ENCODE measurements around the gene GAGE12J. TPM values are rescaled to one million over a fixed set of nuclear protein-coding genes. Genes with fewer than 3 reads are reported as not detected.
"Not testable (repeated sequence)": the region's sequence is repeated elsewhere in the genome, so short reads cannot be mapped to it uniquely, and the experiment has no call there.

The GAGE12J gene
- polyA plus RNA-seq, 3 donors: not detected

GRCh38 chrX:49309401-49309981 is 12.3 kb upstream of the GAGE12J start:
- peak in 2 of 3 donors; percentile 10 to 30 for DNase-seq (ENCODE audit: low read depth in 3 of 3, low spot score in 2 of 3)

DNA sequence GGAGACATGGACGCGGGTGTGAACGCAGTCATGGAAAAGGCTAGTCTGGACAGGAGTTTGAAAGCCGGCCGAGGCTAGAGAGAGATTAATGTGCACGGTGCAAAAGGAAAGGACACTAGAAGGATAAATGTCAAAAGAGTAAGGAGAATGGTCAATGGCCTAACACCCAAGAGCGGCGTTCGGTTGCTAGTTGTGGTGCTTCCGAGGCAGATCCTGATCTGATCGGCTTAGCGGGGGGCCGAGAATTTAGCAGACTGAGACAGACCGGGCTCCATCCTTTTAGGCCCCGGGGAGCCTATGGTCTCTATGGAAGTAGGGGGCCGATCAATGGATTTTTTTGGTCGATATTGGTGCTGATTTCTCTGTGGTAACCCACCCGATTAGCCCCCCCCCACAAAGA is 11.5 kb upstream of the GAGE12J start:
- no peak for DNase-seq (ENCODE audit: low read depth in 3 of 3, low spot score in 2 of 3)

DNA sequence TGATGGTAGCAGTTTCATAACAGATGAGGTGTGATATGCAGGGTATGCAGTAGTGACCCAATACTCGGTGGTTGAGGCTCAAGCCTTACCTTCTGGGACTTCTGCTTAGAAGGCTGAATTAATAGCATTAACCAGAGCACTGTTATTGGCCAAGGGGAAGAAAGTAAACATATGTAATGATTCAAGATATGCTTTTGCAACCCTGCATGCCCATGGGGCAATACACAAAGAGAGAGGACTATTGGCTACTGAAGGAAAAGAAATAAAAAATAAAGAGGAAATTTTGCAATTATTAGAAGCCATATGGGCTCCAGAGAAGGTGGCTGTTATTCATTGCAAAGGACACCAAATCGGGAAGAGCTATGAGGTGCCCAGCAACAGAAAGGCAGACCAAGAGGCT is 9.7 kb upstream of the GAGE12J start:
- DNase-seq (ENCODE audit: low read depth in 3 of 3, low spot score in 2 of 3): no peak

DNA sequence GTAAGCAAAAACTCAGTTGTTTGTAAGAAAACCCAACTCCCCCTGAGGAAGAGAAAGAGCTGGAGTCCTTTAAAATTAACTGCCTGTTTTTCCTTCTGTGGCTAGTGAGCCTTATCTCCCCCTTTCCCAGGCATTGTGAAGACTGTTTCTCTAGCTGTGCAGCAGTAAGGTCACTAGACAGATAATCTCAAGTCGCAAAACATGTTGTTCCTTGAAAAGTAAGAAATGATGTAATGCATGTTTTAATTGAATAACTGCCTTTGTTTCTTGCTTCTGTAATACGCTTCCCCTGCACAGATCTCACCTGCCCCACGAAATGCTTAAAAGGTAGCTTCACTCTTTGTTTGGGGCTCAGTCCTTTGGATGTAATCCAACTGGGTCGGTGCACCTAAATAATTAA is 5.8 kb upstream of the GAGE12J start:
- no peak for DNase-seq (ENCODE audit: low read depth in 3 of 3, low spot score in 2 of 3)

- not testable (repeated sequence) for DNase-seq (ENCODE audit: low read depth in 3 of 3, low spot score in 2 of 3)
These were observed 429 bp downstream of the GAGE12J start for GRCh38 chrX:49322266-49322665.

DNA sequence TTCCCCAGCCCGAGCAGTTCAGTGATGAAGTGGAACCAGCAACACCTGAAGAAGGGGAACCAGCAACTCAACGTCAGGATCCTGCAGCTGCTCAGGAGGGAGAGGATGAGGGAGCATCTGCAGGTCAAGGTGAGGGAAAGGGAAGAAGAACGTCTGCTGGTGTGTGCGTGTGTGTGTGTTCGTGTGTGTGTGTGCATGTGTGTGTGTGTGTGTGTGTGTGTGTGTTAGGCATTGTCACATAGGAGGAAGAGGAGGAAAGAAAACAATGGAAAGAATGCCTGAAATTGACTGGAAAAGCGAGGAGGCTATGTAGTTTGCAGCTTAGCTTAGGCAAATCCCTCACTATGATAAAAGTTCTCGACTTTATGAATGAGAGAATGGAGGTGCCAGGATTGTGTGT is 1.9 kb downstream of the GAGE12J start:
- DNase-seq (ENCODE audit: low read depth in 3 of 3, low spot score in 2 of 3): not testable (repeated sequence)

- DNase-seq (ENCODE audit: low read depth in 3 of 3, low spot score in 2 of 3): not testable (repeated sequence)
These were observed 8.6 kb downstream of the GAGE12J start for GRCh38 chrX:49330421-49330820.

GRCh38 chrX:49331282-49331681 is 9.4 kb downstream of the GAGE12J start, which contains the start of gene GAGE13:
Gene GAGE13 (plus strand): TSS chrX:49331582. CDS start chrX:49332738, 1,156 bp downstream.
- not testable (repeated sequence) for DNase-seq (ENCODE audit: low read depth in 3 of 3, low spot score in 2 of 3)

DNA sequence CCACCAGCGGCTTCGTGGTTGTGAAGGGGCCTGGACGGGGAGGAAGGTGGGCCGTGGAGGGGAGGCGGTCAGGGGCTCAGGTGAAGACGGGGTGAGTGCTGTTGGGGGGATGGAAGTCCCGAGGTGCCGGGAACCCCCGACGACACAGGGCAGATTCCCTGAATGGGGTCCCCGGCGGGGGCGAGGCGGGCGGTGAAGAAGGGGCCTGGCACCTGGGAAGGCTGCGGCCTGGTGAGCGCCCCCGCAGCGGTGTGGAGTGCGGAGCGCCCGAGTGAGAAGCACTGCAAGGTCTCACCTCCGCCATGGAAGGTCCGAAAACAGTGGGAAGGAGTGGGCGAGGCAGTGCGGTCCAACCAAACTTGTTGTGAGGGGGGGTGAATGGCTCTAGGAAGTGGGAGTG is 10.0 kb downstream of the GAGE12J start:
- not testable (repeated sequence) for DNase-seq (ENCODE audit: low read depth in 3 of 3, low spot score in 2 of 3)

GRCh38 chrX:49341449-49341848 is 19.6 kb downstream of the GAGE12J start:
- not testable (repeated sequence) for DNase-seq (ENCODE audit: low read depth in 3 of 3, low spot score in 2 of 3)

- DNase-seq (ENCODE audit: low read depth in 3 of 3, low spot score in 2 of 3): not testable (repeated sequence)
These were observed 22.8 kb downstream of the GAGE12J start for GRCh38 chrX:49344496-49345175.

DNA sequence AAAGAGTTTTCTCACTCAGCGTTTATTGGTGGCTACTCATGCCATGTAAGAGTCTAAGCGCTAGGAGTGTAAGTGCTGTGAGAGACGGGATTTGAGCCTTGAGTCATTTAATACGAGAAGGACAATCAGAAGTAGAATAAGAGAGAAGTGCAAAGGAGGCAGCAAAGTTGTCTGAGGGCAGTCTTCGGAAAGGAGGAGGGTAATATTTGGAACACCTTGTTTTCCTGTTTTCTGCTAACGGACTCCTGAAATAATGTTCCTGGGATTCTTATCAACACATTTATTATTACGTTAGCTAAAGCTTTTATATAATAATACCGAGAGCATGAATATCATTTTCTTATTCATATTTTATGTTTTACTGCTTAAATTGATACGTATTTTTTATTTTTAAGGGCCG is 23.6 kb downstream of the GAGE12J start:
- not testable (repeated sequence) for DNase-seq (ENCODE audit: low read depth in 3 of 3, low spot score in 2 of 3)

DNA sequence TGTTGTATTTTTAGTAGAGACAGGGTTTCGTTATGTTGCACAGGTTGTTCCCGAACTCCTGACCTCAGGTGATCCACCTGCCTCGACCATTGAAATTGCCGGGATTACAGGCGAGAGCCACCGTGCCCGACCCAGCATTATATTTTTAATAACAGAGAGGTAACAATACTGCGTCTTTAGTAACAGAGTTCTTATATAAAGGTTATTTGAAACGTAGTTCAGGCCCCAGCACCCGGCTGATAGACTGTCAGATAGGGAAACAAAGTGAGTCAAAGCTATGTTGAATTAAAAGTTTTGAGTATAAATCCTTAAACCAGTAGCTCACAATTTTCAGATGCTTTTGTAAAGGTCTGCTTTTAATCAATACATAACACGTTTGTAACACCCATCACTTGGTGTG is 24.3 kb downstream of the GAGE12J start:
- not testable (repeated sequence) for DNase-seq (ENCODE audit: low read depth in 3 of 3, low spot score in 2 of 3)

Other genes with a start within 250 kb of the GAGE12J start
- gene PRAF2, start 248.0 kb upstream of the GAGE12J start, polyA plus RNA-seq (ENCODE audit: insufficient read length in 3 of 3): 10 to 100 TPM; 32.2 to 35.3 (median 32.3) TPM
- gene WDR45, start 242.2 kb upstream of the GAGE12J start, polyA plus RNA-seq (ENCODE audit: insufficient read length in 3 of 3): 10 to 100 TPM; 58.9 to 60.2 (median 59.4) TPM
- gene GPKOW, start 198.3 kb upstream of the GAGE12J start, polyA plus RNA-seq (ENCODE audit: insufficient read length in 3 of 3): 10 to 100 TPM; 21.8 to 25.8 (median 24.2) TPM
- gene MAGIX, start 159.3 kb upstream of the GAGE12J start, polyA plus RNA-seq (ENCODE audit: insufficient read length in 3 of 3): 1 to 10 TPM; 2.7 to 5.3 (median 3.6) TPM
- gene PLP2, start 150.1 kb upstream of the GAGE12J start, polyA plus RNA-seq (ENCODE audit: insufficient read length in 3 of 3): 10 to 100 TPM; 29.7 to 40.3 (median 37.7) TPM
- 1 to 10 TPM; 3.2 to 4.6 (median 3.8) TPM for gene PRICKLE3, start 135.7 kb upstream of the GAGE12J start, polyA plus RNA-seq (ENCODE audit: insufficient read length in 3 of 3)
- gene SYP, start 121.8 kb upstream of the GAGE12J start, polyA plus RNA-seq (ENCODE audit: insufficient read length in 3 of 3): 1 to 10 TPM; 1.7 to 2.6 (median 2.5) TPM
- gene CACNA1F, start 88.7 kb upstream of the GAGE12J start, polyA plus RNA-seq (ENCODE audit: insufficient read length in 3 of 3): under 1 TPM; 0.15 to 0.29 (median 0.17) TPM
- 10 to 100 TPM; 15.2 to 18.1 (median 15.2) TPM for gene CCDC22, start 86.6 kb upstream of the GAGE12J start, polyA plus RNA-seq (ENCODE audit: insufficient read length in 3 of 3)
- under 1 TPM; 0.76 to 0.82 (median 0.79) TPM for gene FOXP3, start 57.3 kb upstream of the GAGE12J start, polyA plus RNA-seq (ENCODE audit: insufficient read length in 3 of 3)
- gene PPP1R3F, start 52.2 kb upstream of the GAGE12J start, polyA plus RNA-seq (ENCODE audit: insufficient read length in 3 of 3): 1 to 10 TPM; 4.9 to 6.0 (median 5.8) TPM
- gene GAGE10, start 18.4 kb upstream of the GAGE12J start, polyA plus RNA-seq (ENCODE audit: insufficient read length in 3 of 3): not detected
- gene GAGE13, start 9.5 kb downstream of the GAGE12J start, polyA plus RNA-seq (ENCODE audit: insufficient read length in 3 of 3): under 1 TPM in 1 of 3 donors, not detected in 2; 0.40 TPM
- gene GAGE12C, start 210.1 kb downstream of the GAGE12J start, polyA plus RNA-seq (ENCODE audit: insufficient read length in 3 of 3): not detected
- not detected for gene GAGE12D, start 219.7 kb downstream of the GAGE12J start, polyA plus RNA-seq (ENCODE audit: insufficient read length in 3 of 3)
- not detected for gene GAGE12E, start 229.3 kb downstream of the GAGE12J start, polyA plus RNA-seq (ENCODE audit: insufficient read length in 3 of 3)
- gene GAGE12F, start 238.8 kb downstream of the GAGE12J start, polyA plus RNA-seq (ENCODE audit: insufficient read length in 3 of 3): not detected
- not detected for gene GAGE12G, start 248.4 kb downstream of the GAGE12J start, polyA plus RNA-seq (ENCODE audit: insufficient read length in 3 of 3)

All from right renal cortex interstitium (tissue), 3 donors.